ENCODE measurements around the gene HSPA1A. TPM values are rescaled to one million over a fixed set of nuclear protein-coding genes. Genes with fewer than 3 reads are reported as not detected.

HSPA1A gene
- total RNA-seq, 2 donors from 2014 or later: 230 to 440 TPM

- H3K36me3 ChIP-seq: peaks cover 5 to 16% of the 10 kb centered on the region in 2 donors
- H3K4me3 ChIP-seq: no peak overlapping the region
- no peak for DNase-seq (ENCODE audit: low spot score)
- no peaks in the 10 kb centered on the region for H3K27me3 ChIP-seq (replicated peaks; ENCODE audit: insufficient read depth)
- no peak overlapping the region for H3K27ac ChIP-seq
- H3K9me3 ChIP-seq: no peaks in the 10 kb centered on the region
- TF ChIP-seq, protein P1, sequence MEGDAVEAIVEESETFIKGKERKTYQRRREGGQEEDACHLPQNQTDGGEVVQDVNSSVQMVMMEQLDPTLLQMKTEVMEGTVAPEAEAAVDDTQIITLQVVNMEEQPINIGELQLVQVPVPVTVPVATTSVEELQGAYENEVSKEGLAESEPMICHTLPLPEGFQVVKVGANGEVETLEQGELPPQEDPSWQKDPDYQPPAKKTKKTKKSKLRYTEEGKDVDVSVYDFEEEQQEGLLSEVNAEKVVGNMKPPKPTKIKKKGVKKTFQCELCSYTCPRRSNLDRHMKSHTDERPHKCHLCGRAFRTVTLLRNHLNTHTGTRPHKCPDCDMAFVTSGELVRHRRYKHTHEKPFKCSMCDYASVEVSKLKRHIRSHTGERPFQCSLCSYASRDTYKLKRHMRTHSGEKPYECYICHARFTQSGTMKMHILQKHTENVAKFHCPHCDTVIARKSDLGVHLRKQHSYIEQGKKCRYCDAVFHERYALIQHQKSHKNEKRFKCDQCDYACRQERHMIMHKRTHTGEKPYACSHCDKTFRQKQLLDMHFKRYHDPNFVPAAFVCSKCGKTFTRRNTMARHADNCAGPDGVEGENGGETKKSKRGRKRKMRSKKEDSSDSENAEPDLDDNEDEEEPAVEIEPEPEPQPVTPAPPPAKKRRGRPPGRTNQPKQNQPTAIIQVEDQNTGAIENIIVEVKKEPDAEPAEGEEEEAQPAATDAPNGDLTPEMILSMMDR (IDR thresholded peaks at IDR 0.05): no peak
- no peak for TF ChIP-seq POLR2AphosphoS5 (IDR thresholded peaks at IDR 0.05)
- TF ChIP-seq POLR2A (IDR thresholded peaks at IDR 0.05): no peak
- intact Hi-C loops (cut with DNase I): no loop called here
- 94% methylated on average over 5 of the region's 5 CpGs for WGBS
- no peaks in the 10 kb centered on the region for H3K4me1 ChIP-seq (replicated peaks)
These were observed 37.7 kb upstream of the HSPA1A start for GRCh38 chr6:31777667-31778050.

DNA sequence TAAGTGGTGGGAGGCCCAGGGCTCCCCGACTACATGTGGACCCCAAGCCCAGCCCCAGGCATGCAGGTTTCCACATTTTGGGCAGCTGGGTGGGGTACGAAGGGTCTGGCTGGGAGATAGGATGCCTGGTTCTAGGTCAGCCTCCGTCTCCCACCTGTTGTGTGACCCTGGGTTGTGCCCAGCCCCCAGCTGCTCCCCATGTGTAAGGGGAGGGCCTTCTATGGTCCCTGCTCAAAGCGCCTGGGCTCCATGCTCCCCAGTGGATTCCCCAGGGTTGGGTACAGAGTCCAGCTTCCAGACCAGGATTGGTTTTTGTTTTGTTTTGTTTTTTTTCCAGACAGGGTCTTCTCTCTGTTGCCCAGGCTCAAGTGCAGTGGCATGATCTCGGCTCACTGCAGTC is 37.1 kb upstream of the HSPA1A start:
- Histone ChIP-seq H3K27ac (no peak overlapping the region), H3K27me3 (replicated peaks; ENCODE audit: insufficient read depth) (no peaks in the 10 kb centered on the region), H3K9me3 (no peaks in the 10 kb centered on the region), H3K4me3 (no peak overlapping the region), H3K4me1 (replicated peaks) (no peaks in the 10 kb centered on the region), H3K36me3 (peaks cover 5 to 16% of the 10 kb centered on the region in 2 donors)
- intact Hi-C loops (cut with DNase I): no loop called here
- TF ChIP-seq POLR2A (IDR thresholded peaks at IDR 0.05): no peak
- TF ChIP-seq, protein P1 (IDR thresholded peaks at IDR 0.05): no peak
- no peak for TF ChIP-seq POLR2AphosphoS5 (IDR thresholded peaks at IDR 0.05)
- DNase-seq (ENCODE audit: low spot score): no peak
- 96% methylated on average over 5 of the region's 5 CpGs for WGBS

GRCh38 chr6:31778999-31779885 is 36.1 kb upstream of the HSPA1A start:
- H3K36me3 ChIP-seq: peaks cover 5 to 18% of the 10 kb centered on the region in 2 donors
- 89% methylated on average over 43 of the region's 43 CpGs for WGBS
- H3K4me3 ChIP-seq: no peak overlapping the region
- intact Hi-C loops (cut with DNase I): no loop called here
- H3K27ac ChIP-seq: no peak overlapping the region
- no peaks in the 10 kb centered on the region for H3K9me3 ChIP-seq
- H3K27me3 ChIP-seq (replicated peaks; ENCODE audit: insufficient read depth): no peaks in the 10 kb centered on the region
- H3K4me1 ChIP-seq (replicated peaks): no peaks in the 10 kb centered on the region
- no peak for TF ChIP-seq POLR2A (IDR thresholded peaks at IDR 0.05)
- TF ChIP-seq, protein P1 (IDR thresholded peaks at IDR 0.05): no peak
- no peak for TF ChIP-seq POLR2AphosphoS5 (IDR thresholded peaks at IDR 0.05)
- no peak for DNase-seq (ENCODE audit: low spot score)

- peaks cover 5 to 24% of the 10 kb centered on the region in 2 donors for H3K36me3 ChIP-seq
- WGBS: 94% methylated on average over 10 of the region's 10 CpGs
- H3K27ac ChIP-seq: no peak overlapping the region
- intact Hi-C loops (cut with DNase I): no loop called here
- H3K4me1 ChIP-seq (replicated peaks): no peaks in the 10 kb centered on the region
- no peaks in the 10 kb centered on the region for H3K27me3 ChIP-seq (replicated peaks; ENCODE audit: insufficient read depth)
- TF ChIP-seq, protein P1 (IDR thresholded peaks at IDR 0.05): no peak
- TF ChIP-seq POLR2A (IDR thresholded peaks at IDR 0.05) (no peak), POLR2AphosphoS5 (IDR thresholded peaks at IDR 0.05) (no peak)
- no peak overlapping the region for H3K4me3 ChIP-seq
- no peaks in the 10 kb centered on the region for H3K9me3 ChIP-seq
- DNase-seq (ENCODE audit: low spot score): no peak
These were observed 35.4 kb upstream of the HSPA1A start for GRCh38 chr6:31779908-31780307.

All from prostate gland (tissue), 2 donors.